GM21786 (cell line): ENCODE results near the gene CCDC9B.

ENCODE experiments used
- ATAC-seq: cut with Tn5 transposase; IDR thresholded peaks from one replicate; pipeline ENCODE4 v1.9.1; 2021; ENCODE audit not compliant: unreplicated experiment

The CCDC9B gene

DNA sequence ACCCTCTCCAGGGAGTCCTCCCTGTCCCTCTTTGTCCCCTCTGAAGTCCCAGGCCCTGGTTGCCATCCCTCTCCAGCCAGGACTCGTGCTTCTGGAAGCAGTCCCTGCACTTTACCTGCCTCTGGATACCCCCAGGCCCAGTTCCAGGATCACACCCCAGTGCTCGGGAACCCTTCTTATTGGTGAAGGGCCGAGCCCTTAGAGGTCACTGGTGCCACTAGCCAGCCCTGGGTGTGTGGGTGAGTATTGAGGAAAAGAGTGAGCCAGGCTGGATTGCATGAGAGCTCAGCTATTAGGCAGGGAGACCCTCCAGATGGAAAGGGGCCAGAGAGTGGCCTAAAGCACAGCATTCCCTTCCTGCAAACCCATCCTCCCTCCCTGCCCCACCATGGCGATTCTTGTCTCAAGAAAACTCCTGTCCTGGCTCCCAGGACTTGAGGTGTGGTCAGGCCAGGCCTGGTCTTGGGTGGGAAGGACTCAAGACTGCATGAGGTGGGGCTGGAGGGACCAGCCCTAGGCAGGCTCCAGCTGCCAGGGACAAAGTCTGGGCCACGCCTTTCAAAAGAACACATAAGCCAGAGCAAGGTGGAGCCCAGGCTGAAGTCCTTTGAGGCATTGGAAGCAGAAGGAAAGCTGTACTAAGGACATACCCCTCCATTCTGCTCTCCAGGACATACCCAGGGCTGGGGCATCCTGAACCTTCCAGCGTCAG, 5.3 kb upstream of the CCDC9B start:
- ATAC-seq = no peak

DNA sequence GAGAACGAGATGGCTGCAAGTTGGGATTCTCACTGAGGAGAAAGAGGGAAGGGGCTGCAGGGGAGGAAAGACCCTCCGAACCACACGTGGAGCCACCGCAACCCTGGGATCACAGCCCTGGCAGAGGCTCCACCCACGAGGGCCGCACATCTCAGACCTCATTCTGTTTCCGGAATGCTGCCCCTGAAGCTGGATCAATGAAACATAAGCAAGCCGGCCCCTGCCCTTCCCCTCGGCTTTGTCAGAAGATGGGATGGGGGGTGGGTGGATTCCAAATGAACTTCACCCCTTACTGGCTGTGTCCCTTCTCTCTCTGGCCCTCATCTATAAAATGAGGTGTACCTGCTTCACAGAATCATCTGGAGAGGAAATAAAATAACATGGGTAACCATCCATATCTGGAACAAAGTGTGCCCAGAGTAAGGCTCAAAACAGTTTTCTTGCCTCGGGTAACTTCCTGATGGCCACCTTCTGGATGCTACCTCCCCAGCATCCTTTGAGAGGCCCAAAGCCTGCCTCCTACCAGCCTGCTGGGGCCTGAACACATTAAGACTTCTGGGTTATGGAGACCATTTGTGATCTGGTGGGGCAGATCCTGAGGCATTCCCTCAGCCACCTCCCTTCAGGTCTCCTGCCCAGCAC, 4.6 kb upstream of the CCDC9B start:
- no peak for ATAC-seq

DNA sequence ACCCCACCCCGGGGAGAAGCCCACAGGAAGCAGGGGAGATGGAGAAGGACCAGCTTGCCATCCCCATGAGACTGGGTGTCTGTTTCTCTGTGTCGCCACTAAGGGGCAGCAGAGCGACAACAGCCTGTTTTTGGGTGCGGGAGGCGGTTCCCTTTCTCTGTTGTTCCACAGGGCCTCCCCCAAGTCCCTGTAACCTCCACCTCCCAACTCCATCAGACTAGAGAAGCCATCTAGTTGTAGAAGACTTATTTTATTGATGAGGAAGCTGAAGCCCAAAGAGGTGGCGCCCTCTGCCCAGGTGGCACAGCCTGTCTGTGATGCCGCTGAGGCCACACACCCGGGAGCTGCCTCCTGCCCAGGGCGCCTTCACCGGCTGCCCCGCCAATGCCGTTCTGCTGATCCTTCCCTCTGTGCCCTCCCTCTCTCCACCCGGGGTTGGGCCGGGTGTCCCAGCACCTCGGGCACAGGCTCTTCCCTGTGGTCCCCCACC, 3.9 kb upstream of the CCDC9B start:
- no peak for ATAC-seq

DNA sequence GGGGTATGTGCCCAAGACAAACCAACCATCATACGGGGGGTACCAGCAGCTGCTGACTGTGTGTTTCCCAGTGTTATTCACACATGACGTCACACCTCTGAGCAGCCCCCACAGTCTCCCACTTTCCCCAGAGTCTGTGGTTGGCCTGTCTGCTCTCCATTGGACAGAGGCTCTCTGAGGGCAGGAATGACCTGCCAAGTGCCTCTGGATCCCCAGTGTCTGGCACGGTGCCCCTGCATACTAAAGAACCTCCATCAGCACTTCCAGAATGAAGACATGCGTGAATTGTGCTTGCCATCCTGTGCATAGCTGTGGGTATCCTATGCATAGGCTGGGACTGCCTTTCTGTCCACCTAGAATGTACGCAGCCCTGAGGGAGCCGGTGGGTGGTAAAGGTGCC, 3.5 kb upstream of the CCDC9B start:
- no peak for ATAC-seq

DNA sequence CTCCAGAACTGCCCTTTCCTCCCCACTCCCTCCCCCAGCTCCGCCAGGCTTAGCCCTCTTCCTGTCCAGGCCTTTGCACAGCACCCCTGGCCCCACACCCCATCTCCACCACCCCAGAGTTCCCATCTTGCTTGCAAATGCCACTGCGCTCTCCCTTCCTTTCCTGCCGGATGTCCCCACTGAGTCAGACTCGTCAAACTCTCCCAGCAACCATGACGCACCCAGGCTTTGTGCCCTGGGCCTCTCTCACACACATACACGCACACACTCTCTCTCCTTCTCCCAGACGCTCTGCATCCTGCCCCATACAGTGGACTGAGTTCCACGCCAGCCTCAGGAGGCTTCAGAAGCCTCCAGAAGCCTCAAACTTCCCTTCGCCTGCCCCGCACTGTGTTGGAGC, 2.8 kb upstream of the CCDC9B start:
- no peak for ATAC-seq

DNA sequence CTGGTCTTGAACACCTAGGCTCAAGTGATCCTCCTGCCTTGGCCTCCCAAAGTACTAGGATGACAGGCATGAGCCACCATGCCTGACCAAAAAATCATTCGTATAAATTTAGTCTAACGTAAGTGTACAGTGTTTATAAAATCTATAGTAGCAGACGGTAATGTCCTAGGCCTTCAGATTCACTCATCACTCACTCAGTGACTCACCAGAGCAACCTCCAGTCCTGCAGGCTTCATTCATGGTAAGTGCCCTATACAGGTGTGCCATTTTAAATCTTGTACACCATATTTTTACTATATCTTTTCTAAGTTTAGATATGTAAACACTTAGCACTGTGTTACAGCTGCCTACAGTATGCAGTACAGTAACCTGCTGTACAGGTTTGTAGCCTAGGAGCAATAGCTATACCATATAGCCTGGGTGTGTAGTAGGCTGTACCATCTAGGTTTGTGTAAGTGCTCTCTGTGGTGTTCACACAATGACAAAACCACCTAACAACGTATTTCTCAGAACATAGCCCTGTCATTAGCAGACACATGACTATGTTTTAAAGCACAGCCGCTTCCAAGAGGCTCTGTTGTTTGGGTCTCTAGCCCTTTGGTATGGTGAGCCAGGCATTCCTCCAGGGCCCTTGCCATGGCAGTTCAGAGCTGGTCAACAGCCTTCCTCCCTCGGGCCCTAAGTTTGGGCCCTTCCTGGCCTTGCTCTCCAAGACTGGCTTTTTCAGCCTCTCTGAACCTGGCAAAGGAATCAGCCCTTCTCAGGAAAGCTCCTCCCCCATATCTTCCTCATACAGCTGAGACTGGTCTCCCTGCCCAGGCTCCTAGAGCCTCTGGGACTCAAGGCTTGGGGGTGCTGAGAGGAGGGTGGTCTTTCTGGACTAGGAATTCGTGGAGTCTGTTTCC, 1.9 kb upstream of the CCDC9B start:
- no peak for ATAC-seq

DNA sequence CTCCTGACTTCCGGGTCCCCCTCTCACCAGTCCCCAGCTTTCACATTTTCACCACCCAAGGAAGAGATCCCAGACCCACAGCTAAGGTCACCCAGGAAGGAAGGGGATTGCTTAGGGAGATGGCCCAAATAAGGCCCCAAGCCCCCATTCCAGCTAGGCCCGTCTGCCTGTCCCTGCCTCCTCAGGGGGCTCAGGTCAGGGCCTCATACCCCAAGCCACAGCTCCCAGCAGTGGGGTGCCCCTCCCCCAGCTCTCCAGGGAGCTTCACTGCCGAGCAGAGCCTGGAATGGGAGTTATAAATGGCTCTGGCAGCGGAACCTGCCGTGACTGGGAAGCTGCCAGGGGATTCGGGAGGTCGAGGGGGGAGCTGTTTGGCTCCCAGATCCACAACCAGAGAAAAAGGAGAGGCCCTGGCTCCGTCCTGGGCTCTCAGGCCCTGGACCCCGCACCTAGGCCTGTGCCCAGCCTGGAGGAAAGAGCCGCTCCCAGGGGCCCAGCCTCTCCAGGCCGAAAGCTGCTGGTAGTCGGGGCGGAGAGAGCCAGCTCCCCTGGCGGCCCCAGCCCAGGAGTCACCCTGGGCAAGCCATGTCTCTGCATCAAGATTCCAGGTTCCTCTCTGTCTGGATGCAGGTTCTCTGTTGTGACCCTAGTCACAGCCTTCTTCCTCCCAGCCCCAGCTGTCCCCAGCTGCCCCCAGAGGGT, 550 bp downstream of the CCDC9B start:
- no peak for ATAC-seq

DNA sequence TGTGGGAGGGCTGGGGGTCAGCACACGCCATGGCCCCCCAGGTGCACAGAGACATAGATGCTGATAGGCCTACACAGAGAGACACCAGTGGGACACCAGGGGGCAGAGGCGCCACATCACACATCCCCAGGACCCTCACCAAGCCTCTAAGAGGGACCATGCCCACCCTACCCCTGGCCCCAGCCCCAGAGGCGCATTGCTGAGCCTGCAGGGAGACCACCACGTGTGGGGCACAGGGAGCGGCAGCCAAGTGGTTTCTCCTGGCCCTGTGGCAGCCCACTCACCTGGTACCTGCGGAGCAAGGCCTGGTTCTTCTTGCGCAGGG, 1.2 kb downstream of the CCDC9B start:
- no peak for ATAC-seq

DNA sequence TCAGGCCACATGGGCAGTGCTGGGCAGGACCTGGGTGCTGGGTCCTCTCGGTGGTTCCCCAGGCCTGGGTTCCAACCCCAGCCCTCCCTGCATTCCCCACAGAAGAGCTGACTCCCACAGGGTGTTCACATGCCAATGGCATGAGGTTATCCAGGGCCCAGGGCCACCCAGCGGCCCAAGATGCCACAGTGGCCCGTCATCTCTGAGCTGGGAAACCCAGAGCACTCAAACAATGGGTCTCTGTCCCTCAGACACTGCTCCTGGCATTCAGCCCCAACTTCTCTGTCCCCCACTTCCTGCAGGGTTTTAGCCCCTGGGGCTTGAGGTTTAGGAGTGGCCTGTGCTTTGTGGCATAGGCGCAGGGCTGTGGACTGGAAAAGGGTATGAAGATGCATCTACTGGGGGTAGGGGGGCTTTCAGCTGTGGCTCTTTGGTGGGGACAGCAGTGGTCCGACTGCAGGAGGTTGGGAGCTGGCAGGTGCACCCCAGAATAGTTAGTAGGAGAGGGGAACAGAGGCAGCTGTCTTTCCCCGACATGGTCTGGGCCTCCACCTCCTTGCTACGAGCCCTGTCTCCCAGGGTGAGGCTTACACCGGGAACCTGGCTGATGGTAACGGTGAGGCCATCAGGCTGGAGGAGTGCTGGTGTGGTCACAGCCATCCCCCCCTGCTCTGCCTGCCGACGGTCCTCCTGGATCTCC, 1.7 kb downstream of the CCDC9B start:
- no peak for ATAC-seq

DNA sequence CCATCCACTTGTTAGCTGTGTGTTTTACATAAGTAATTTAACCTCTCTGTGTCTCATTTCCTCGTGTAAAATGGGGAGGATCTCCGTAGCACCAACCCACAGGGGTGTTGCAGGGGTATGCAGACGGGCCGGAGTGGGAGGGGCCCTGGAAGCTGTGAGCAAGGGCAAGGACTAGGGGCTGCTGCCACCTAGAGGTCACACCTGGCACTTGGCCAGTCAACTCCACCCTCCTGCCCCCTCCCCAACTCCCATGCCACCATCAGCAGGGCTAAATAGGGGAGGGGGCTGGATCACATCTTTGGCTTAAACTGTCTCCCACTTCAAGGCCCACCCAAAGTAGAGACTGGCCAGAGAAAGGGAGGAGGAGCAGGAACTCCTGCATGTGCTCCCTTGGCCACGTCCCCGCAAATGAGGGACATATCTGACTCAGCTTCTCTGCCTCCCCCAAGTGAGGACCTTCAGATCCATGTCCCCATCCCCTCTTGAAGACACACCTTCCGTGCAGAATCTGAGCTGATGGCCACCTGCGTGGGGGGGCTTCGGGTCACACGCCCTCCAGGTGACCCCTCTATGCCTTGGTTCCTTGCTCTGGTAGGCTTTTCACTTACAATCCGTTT, 2.6 kb downstream of the CCDC9B start:
- no peak for ATAC-seq

DNA sequence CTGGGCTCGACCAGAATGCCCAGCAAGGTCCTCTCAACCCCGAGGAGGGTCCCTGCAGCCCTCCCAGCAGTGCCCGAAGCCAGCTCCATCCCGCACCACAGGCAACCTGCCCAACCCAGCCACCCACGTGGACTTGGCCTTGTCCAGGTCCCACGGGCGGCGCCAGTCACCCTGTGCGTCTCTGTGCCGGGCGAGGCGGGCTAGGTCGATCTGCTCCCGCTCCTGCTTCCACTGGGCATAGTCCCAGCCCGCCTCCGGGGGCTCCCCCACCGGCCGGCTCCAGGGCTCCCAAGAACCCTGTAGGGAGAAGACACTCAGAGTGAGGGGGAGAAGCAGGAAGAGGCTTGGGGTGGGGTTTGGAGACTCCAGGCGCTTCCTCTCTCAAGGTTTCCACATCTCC, 3.1 kb downstream of the CCDC9B start:
- ATAC-seq = no peak

DNA sequence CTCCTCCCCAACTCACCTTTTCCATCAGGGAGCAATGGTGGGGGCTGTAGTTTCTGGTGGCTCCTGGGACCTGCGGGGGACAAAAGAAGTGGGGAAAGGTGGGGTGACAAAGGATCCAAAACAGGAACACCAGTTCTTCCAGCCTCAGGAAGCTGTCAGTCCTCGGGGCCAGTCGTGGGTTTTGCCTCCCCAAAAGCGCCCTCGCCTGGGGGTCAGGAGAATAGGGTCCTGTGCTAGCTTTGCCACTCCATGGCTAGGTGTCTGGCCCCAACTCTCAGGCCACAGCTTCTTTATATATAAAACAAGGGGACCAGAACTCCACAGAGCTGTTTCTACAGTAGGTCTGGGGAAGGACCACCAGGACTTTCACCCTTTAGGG, 4.0 kb downstream of the CCDC9B start:
- no peak for ATAC-seq

DNA sequence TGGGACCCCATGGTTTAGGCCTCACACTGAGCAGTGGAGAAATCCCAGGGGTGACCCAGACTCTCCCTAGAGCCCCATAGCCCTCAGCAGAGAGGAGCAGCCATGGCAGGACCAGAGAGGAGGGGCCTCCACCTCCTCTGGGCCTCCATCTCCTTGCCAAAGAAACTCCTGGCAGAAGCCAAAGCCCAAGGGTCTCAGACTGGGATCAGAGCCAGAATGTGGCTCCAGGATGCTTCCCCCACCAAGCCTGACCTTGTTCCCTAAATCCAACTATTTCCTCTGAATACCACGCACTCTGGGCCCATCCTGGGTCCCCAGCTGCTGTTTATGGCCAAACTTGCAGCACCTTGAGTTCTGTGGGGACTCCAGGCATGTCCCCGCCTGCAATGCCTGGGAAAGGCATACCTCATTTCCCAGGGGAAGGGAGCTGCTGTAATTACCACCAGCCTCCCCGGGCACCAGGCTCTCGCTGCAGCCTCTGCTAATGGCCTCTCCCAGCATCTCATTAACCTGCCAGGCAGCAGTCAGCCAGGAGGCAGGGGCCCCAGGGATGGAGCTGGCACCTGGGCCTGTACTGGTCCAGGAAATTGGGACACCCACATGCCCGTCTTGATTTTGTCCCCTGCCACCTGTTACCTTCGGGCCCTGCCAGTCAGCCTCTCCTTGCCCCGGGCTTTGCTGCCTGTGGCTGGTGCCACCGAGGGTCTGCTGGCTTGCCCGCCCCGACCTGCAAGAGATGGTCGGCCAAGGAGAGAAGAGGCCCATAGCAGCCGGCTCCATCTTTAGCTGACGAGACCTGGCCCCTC, 4.6 kb downstream of the CCDC9B start:
- no peak for ATAC-seq

DNA sequence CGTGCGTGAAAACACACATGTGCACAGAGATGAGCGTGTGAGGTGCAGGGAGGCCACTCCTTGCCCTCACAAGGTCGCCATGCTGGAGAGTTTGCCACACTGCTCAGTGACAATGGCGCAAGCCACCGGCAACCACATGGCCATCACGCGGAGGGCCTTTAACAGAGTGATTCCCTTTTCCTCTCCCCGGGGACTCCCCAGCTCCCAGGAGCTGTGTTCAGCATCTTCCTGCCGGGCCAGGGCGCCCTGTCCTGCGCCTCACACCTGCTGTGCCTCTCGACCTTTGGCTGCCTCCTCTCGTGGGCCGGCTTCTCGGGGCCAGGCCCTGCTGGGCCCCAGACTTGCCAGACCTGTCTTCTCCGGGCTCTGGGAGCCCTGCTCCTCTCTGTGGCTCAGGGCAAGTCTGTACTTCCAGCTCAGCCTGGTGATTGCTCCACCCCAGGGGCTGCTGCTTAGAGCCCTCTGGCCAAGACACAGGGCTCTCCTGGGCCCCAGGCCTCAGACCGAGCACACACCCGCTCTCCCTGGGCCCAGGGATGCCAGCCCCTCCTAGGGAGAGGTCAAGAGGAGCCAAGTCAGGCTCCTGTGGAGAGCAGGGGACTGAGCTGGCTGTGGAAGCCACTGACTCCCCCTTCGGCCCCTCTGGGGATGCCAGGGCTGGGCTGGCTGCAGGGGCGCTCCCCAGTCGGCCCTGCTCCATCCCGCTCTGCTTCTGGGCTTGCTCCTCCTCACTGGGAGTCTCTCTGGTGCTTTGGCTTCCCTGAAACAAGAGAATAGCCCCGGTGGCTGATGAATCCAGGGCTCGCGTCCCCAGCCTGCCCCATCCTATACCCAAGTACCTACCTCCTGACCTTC, 5.6 kb downstream of the CCDC9B start:
- no peak for ATAC-seq

DNA sequence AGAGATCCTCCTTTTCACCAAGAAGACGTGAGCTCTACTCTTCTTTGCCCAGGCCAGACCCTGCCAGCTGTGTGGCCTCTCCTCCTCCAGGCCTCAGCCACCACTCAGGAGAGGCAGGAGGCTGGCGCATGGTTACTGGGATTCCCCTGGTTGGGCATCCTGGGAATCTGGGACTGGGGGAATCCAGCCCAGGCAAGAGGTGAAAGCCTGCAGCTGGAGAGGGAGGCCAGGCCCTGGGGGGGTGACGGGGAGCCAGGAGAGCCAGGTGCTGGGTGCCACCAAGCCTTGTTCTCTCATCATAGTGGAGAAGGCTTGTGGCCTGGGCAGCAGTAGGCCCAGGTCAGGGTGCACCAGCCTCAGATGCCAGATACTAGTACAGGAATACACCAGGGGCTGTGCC, 6.2 kb downstream of the CCDC9B start:
- no peak for ATAC-seq

DNA sequence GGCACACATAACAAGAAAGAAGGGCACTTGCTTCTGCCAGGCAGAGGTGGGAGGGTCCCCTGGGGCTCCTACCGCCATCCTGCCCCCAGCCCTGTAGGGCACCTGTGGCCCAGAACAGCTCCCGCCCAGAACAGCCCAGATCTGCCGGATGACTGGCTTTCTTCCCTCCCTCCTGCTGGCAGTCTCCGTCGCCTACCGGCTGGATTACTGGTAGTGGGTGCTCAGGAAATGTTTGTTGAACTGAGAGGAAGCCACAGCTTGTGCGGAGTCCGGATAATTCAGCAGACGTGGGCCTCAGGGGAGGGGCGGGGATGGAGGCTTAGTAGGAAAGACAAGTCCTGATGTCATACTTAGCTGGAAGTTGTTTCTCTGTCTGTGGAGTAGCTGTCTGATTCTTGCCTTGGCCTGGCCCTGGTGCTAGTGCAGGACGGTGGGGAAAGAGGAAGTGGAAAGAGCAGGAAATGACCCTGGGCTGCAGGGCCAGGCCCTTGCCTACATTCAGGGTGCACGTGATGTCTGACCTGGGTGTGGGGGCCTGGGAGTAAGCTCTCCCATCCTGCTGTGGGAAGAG, 6.7 kb downstream of the CCDC9B start:
- no peak for ATAC-seq

DNA sequence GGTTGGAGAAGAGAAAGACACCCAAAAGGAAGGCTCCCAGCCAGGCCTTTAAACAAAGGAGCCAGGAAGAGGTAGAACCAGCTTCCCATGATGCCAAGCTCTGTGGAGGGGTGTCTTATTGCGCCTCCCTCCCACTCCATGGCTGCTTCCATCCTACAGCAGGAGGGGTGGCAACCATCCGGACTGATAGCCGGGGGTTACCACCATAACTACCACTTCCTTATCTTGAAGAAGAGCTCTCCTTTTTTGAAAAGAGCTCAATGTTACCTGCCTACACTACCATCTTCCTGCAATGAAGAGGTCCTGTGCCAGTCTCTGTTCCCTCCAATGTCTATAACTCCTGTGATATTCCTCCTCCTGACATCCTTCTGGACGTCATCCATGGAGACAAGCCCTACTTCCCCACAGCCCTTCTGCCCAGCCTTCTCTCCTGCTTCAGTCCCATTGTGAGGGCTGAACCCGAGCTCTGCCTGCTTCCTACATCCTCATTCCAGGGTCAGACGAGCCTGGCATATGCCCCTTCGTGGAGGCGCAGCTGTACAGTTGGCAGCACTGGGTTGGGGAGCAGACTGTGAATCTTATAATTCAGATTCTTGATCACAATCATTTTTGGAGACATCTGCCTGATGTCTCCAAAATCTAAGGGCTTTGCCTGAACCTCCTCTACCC, 8.5 kb downstream of the CCDC9B start:
- ATAC-seq = no peak

DNA sequence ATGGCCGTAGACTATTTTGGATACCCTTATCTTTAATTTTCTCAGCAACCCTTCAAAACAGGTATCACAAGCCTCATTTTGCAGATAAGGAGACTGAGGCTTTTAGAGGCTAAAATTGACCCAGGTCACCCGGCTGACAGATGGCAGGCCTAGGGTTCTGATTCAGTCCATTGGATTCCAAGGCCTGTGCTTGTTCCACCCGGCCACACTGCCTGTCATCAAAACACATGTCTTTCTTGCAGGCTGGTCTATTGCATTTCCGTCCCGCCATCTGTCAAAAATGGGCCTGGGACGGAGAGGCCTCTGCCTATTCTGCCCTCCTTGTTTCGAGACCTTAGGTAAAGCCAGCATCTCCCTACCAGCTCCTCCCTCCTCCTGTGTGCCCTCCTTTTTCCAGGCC, 9.1 kb downstream of the CCDC9B start:
- ATAC-seq = no peak
